Nephron progenitor cell (in vitro differentiated cells): ENCODE data around the gene PIGV.

ENCODE experiments used
- DNase-seq: peaks from one replicate; pipeline ENCODE4 v3.0.0; 2021
- H3K27ac Mint-ChIP-seq: 2 replicates; pipeline ENCODE4 v1.8.0; 2021; ENCODE audit warnings: mild to moderate bottlenecking, moderate library complexity, mixed read lengths
- H3K27me3 Mint-ChIP-seq: 2 replicates; pipeline ENCODE4 v1.8.0; 2021; ENCODE audit warnings: mild to moderate bottlenecking, low read depth, mixed read lengths; ENCODE audit not compliant: poor library complexity
- H3K36me3 Mint-ChIP-seq: 2 replicates; pipeline ENCODE4 v1.8.0; 2021; ENCODE audit warnings: low read depth, mixed read lengths
- H3K4me1 Mint-ChIP-seq: 2 replicates; pipeline ENCODE4 v1.8.0; 2021; ENCODE audit warnings: mixed read lengths
- H3K4me3 Mint-ChIP-seq: 2 replicates; pipeline ENCODE4 v1.8.0; 2021; ENCODE audit warnings: mild to moderate bottlenecking, moderate library complexity, mixed read lengths
- H3K9me3 Mint-ChIP-seq: 2 replicates; pipeline ENCODE4 v1.8.0; 2021; ENCODE audit warnings: mild to moderate bottlenecking, moderate library complexity, mixed read lengths
- CTCF ChIP-seq: fragments of 200-600 bp; sonication (generic); IDR thresholded peaks from 2 replicates; pipeline ENCODE4 v1.5.0; 2021; ENCODE audit warnings: antibody characterized with exemption

Gene PIGV

GRCh38 chr1:26744075-26744959, 43.4 kb upstream of the PIGV start:
- no peak overlapping the region for H3K4me3 Mint-ChIP-seq
- H3K27me3 Mint-ChIP-seq = peaks cover 2% of the 10 kb centered on the region
- peaks cover 9% of the 10 kb centered on the region for H3K4me1 Mint-ChIP-seq
- DNase-seq = no peak
- H3K9me3 Mint-ChIP-seq = no peaks in the 10 kb centered on the region
- H3K27ac Mint-ChIP-seq = peak overlapping the region; percentile 80
- no peak for TF ChIP-seq CTCF
- H3K36me3 Mint-ChIP-seq = peaks cover 96% of the 10 kb centered on the region

- no peak overlapping the region for H3K27ac Mint-ChIP-seq
- peaks cover 9% of the 10 kb centered on the region for H3K4me1 Mint-ChIP-seq
- no peaks in the 10 kb centered on the region for H3K9me3 Mint-ChIP-seq
- H3K4me3 Mint-ChIP-seq = no peak overlapping the region
- no peak for TF ChIP-seq CTCF
- H3K27me3 Mint-ChIP-seq = peaks cover 2% of the 10 kb centered on the region
- H3K36me3 Mint-ChIP-seq = peaks cover 96% of the 10 kb centered on the region
- DNase-seq = no peak
Observed at GRCh38 chr1:26745191-26745590, 42.6 kb upstream of the PIGV start.

GRCh38 chr1:26747048-26747447, 40.7 kb upstream of the PIGV start:
- peaks cover 2% of the 10 kb centered on the region for H3K27me3 Mint-ChIP-seq
- no peaks in the 10 kb centered on the region for H3K9me3 Mint-ChIP-seq
- no peak overlapping the region for H3K4me3 Mint-ChIP-seq
- H3K4me1 Mint-ChIP-seq = peaks cover 9% of the 10 kb centered on the region
- TF ChIP-seq CTCF = no peak
- no peak for DNase-seq
- H3K36me3 Mint-ChIP-seq = peaks cover 94% of the 10 kb centered on the region
- H3K27ac Mint-ChIP-seq = no peak overlapping the region

GRCh38 chr1:26748351-26748750, 39.4 kb upstream of the PIGV start:
- H3K27me3 Mint-ChIP-seq = peaks cover 2% of the 10 kb centered on the region
- no peak for TF ChIP-seq CTCF
- peaks cover 94% of the 10 kb centered on the region for H3K36me3 Mint-ChIP-seq
- no peak for DNase-seq
- peaks cover 9% of the 10 kb centered on the region for H3K4me1 Mint-ChIP-seq
- no peaks in the 10 kb centered on the region for H3K9me3 Mint-ChIP-seq
- H3K4me3 Mint-ChIP-seq = no peak overlapping the region
- peak overlapping the region; percentile 37 for H3K27ac Mint-ChIP-seq

- peaks cover 94% of the 10 kb centered on the region for H3K36me3 Mint-ChIP-seq
- H3K9me3 Mint-ChIP-seq = no peaks in the 10 kb centered on the region
- TF ChIP-seq CTCF = no peak
- H3K4me1 Mint-ChIP-seq = peaks cover 1% of the 10 kb centered on the region
- peak overlapping the region; percentile 92 for H3K27ac Mint-ChIP-seq
- peaks cover 2% of the 10 kb centered on the region for H3K27me3 Mint-ChIP-seq
- no peak overlapping the region for H3K4me3 Mint-ChIP-seq
- no peak for DNase-seq
Observed at GRCh38 chr1:26749458-26749857, 38.3 kb upstream of the PIGV start.

GRCh38 chr1:26750428-26750827, 37.3 kb upstream of the PIGV start:
- Mint-ChIP-seq H3K4me1 (no peaks in the 10 kb centered on the region), H3K27ac (peak overlapping the region; percentile 74), H3K27me3 (peaks cover 2% of the 10 kb centered on the region), H3K4me3 (no peak overlapping the region), H3K36me3 (peaks cover 90% of the 10 kb centered on the region), H3K9me3 (no peaks in the 10 kb centered on the region)
- no peak for TF ChIP-seq CTCF
- no peak for DNase-seq
